ENCODE data around the gene MARCHF9.

DNA sequence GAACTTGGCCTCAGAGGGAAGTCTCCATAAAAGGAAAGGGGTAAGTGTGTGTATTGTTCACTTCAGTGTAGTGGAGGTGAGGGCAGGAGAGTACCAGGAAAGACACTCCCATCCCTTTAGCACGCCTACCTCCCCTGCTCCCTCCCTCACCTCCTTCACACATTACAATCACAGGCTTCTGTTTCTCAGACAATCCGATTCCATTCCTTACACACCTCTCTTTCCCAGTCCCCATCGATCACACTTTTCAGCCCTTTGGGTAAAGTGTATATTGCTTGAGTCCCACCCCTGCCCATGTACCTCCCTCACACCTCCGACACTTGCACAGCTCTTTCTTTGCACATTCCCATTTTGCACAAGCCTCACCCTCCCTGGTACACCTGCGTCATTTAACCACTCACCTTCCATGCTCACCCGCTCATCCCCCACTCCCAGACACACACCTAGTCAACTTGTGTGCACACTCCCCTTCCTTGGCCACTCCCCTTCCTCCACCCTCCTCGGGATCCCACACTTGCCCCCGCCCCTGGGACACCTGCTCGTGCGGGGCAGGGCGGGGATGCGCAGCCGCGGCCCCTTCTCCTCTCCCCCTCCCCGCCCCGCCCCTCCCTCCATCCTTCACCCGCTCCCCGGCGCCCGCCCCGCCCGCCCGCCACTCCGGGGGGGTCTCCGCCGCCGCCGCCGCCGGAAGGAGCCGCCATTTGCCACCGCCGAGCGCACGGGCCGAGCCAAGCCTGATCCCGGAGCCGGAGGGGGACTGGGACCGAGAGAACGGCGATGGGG is at the start of gene MARCHF9:
- TF ChIP-seq, protein P1, sequence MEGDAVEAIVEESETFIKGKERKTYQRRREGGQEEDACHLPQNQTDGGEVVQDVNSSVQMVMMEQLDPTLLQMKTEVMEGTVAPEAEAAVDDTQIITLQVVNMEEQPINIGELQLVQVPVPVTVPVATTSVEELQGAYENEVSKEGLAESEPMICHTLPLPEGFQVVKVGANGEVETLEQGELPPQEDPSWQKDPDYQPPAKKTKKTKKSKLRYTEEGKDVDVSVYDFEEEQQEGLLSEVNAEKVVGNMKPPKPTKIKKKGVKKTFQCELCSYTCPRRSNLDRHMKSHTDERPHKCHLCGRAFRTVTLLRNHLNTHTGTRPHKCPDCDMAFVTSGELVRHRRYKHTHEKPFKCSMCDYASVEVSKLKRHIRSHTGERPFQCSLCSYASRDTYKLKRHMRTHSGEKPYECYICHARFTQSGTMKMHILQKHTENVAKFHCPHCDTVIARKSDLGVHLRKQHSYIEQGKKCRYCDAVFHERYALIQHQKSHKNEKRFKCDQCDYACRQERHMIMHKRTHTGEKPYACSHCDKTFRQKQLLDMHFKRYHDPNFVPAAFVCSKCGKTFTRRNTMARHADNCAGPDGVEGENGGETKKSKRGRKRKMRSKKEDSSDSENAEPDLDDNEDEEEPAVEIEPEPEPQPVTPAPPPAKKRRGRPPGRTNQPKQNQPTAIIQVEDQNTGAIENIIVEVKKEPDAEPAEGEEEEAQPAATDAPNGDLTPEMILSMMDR (IDR thresholded peaks at IDR 0.05) = no peak
- peak in 2 of 3 donors; percentile 12 to 31 for TF ChIP-seq POLR2A (IDR thresholded peaks at IDR 0.05)
